ENCODE data around the gene PDIA3.

DNA sequence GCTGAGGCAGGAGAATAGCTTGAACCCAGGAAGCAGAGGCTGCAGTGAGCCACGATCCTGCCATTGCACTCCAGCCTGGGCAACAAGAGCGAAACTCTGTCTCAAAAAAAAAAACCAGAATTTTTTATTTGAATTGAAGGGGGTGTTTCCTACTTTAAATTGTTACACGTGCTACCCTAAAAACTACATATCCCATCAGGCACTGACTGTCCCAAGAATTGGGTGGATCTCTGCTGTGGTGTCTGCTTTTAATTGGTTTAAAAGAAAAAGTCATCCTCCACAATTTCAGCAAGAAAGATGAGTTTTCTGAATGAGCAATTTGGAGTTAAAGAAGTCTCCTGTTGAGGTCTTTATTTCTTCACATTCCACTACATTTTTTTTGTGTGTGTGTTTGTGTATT is 2.1 kb downstream of the PDIA3 start:
- TF ChIP-seq, protein P1, sequence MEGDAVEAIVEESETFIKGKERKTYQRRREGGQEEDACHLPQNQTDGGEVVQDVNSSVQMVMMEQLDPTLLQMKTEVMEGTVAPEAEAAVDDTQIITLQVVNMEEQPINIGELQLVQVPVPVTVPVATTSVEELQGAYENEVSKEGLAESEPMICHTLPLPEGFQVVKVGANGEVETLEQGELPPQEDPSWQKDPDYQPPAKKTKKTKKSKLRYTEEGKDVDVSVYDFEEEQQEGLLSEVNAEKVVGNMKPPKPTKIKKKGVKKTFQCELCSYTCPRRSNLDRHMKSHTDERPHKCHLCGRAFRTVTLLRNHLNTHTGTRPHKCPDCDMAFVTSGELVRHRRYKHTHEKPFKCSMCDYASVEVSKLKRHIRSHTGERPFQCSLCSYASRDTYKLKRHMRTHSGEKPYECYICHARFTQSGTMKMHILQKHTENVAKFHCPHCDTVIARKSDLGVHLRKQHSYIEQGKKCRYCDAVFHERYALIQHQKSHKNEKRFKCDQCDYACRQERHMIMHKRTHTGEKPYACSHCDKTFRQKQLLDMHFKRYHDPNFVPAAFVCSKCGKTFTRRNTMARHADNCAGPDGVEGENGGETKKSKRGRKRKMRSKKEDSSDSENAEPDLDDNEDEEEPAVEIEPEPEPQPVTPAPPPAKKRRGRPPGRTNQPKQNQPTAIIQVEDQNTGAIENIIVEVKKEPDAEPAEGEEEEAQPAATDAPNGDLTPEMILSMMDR (IDR thresholded peaks at IDR 0.05; ENCODE audit: insufficient read depth, low read depth, low read length), result no peak
- TF ChIP-seq EZH2 (IDR thresholded peaks at IDR 0.05; ENCODE audit: insufficient read depth, low read length), result no peak
